IMR-90 (cell line): ENCODE data around the gene PLXNB3. TPM values are rescaled to one million over a fixed set of nuclear protein-coding genes. Genes with fewer than 3 reads are reported as not detected.

Experiments
- ATAC-seq: fragments of 200-7000 bp; cut with Tn5 transposase; 2 replicates; pipeline ENCODE4 v1.9.1; 2020; ENCODE audit warnings: low read depth, mild to moderate bottlenecking, moderate library complexity
- BruUV-seq: library from RNA; stranded (reverse); fragments of 400-500 nt; replicated peaks from 2 replicates; lab custom pipeline; 2021; lab: Mats Ljungman, UMichigan
- CTCF ChIA-PET: fragments of 300-600 bp; formaldehyde crosslinking; extraction: SDS; loops from one replicate; lab custom pipeline; 2021; ENCODE audit warnings: antibody characterized with exemption; lab: Yijun Ruan, JAX
- POLR2A ChIA-PET: fragments of 300-600 bp; sonication (Branson Sonifier 250); formaldehyde crosslinking; loops from one replicate; lab custom pipeline; 2022; ENCODE audit warnings: antibody characterized with exemption; ENCODE audit not compliant: unreplicated experiment; lab: Charles Lee
- DNase-seq: peaks from one replicate; pipeline ENCODE4 v3.0.0; 2013
- H2AFZ ChIP-seq: replicated peaks from 2 replicates; pipeline ENCODE3; 2013; ENCODE audit warnings: low read length, mild to moderate bottlenecking; ENCODE audit not compliant: poor library complexity
- H2AK5ac ChIP-seq: 2 replicates; pipeline ENCODE4 v1.6.1; 2013; ENCODE audit warnings: low read depth, low read length, inconsistent platforms
- H2AK9ac ChIP-seq: replicated peaks from 2 replicates; pipeline ENCODE3; 2013; ENCODE audit warnings: mild to moderate bottlenecking, low read depth, low read length, moderate library complexity; ENCODE audit not compliant: poor library complexity
- H2BK120ac ChIP-seq: 2 replicates; pipeline ENCODE4 v1.6.1; 2013; ENCODE audit warnings: low read depth, low read length, inconsistent platforms
- H2BK15ac ChIP-seq: 3 replicates; pipeline ENCODE4 v1.6.1; 2013; ENCODE audit warnings: low read depth, low read length, inconsistent platforms
- H2BK20ac ChIP-seq: 2 replicates; pipeline ENCODE4 v1.6.1; 2013; ENCODE audit warnings: low read depth, mild to moderate bottlenecking, inconsistent platforms, low read length, moderate library complexity
- H2BK5ac ChIP-seq: 2 replicates; pipeline ENCODE4 v1.6.1; 2013; ENCODE audit warnings: mild to moderate bottlenecking, low read depth, low read length, inconsistent platforms; ENCODE audit not compliant: poor library complexity, severe bottlenecking
- H3K14ac ChIP-seq: replicated peaks from 2 replicates; pipeline ENCODE4 v1.6.1; 2013; ENCODE audit warnings: low read depth, low read length, inconsistent platforms
- H3K18ac ChIP-seq: 2 replicates; pipeline ENCODE4 v1.6.1; 2013; ENCODE audit warnings: low read depth, low read length, control low read depth
- H3K23ac ChIP-seq: 2 replicates; pipeline ENCODE4 v1.6.1; 2013; ENCODE audit warnings: low read depth, low read length, inconsistent platforms
- H3K27ac ChIP-seq: 2 replicates; pipeline ENCODE4 v1.5.1; 2013; ENCODE audit warnings: mild to moderate bottlenecking, control low read depth, low read length; ENCODE audit not compliant: insufficient read depth
- H3K27me3 ChIP-seq: 2 replicates; pipeline ENCODE4 v1.6.1; 2013; ENCODE audit warnings: low read length; ENCODE audit not compliant: control insufficient read depth, insufficient read depth
- H3K36me3 ChIP-seq: 2 replicates; pipeline ENCODE4 v1.6.1; 2013; ENCODE audit warnings: low read length, mixed read lengths; ENCODE audit not compliant: control insufficient read depth, insufficient read depth
- H3K4ac ChIP-seq: 2 replicates; pipeline ENCODE4 v1.6.1; 2013; ENCODE audit warnings: low read depth, low read length, inconsistent platforms
- H3K4me1 ChIP-seq: 2 replicates; pipeline ENCODE4 v1.6.1; 2013; ENCODE audit warnings: low read length, mixed read lengths; ENCODE audit not compliant: control insufficient read depth, insufficient read depth
- H3K4me2 ChIP-seq: 2 replicates; pipeline ENCODE4 v1.6.1; 2013; ENCODE audit warnings: low read depth, mild to moderate bottlenecking, control low read depth, low read length, moderate library complexity
- H3K4me3 ChIP-seq: 2 replicates; pipeline ENCODE4 v1.5.1; 2013; ENCODE audit warnings: low read depth, mild to moderate bottlenecking, control low read depth, low read length, moderate library complexity; ENCODE audit not compliant: insufficient read depth
- H3K56ac ChIP-seq: 2 replicates; pipeline ENCODE4 v1.6.1; 2013; ENCODE audit warnings: low read length, inconsistent platforms; ENCODE audit not compliant: insufficient read depth; ENCODE audit errors: extremely low read depth
- H3K79me1 ChIP-seq, 2 experiments: 2 replicates each; pipeline ENCODE4 v1.6.1; 2013; ENCODE audit warnings: low read length in 2 of 2, inconsistent platforms in 1 of 2, low read depth in 1 of 2
- H3K9ac ChIP-seq: 2 replicates; pipeline ENCODE4 v1.6.1; 2013; ENCODE audit warnings: low read depth, low read length, control low read depth
- H3K9me1 ChIP-seq: 2 replicates; pipeline ENCODE4 v1.6.1; 2013; ENCODE audit warnings: low read length, inconsistent platforms; ENCODE audit not compliant: insufficient read depth
- H3K9me3 ChIP-seq: 2 replicates; pipeline ENCODE4 v1.6.1; 2013; ENCODE audit warnings: low read length; ENCODE audit not compliant: control insufficient read depth, insufficient read depth
- H4K20me1 ChIP-seq: 2 replicates; pipeline ENCODE4 v1.6.1; 2013; ENCODE audit warnings: low read length, inconsistent platforms; ENCODE audit not compliant: insufficient read depth
- H4K5ac ChIP-seq: 2 replicates; pipeline ENCODE4 v1.6.1; 2013; ENCODE audit warnings: mild to moderate bottlenecking, low read depth, low read length, control low read depth
- H4K8ac ChIP-seq, 2 experiments: 2 replicates each; pipeline ENCODE4 v1.6.1; 2013; ENCODE audit warnings: low read depth in 2 of 2, low read length in 2 of 2, control low read depth in 1 of 2, inconsistent platforms in 1 of 2
- H4K91ac ChIP-seq: 2 replicates; pipeline ENCODE4 v1.6.1; 2013; ENCODE audit warnings: low read depth, low read length, inconsistent platforms; ENCODE audit not compliant: insufficient read depth
- BHLHE40 ChIP-seq: fragments of 150-350 bp; IDR thresholded peaks from 2 replicates; pipeline ENCODE4 v1.6.1; 2016; ENCODE audit warnings: mild to moderate bottlenecking, low read depth, low read length
- CEBPB ChIP-seq: IDR thresholded peaks from 2 replicates; pipeline ENCODE4 v1.6.1; 2012; ENCODE audit warnings: low read depth, low read length, improper control_type of control experiment
- CTCF ChIP-seq: conservative IDR thresholded peaks from 2 replicates; pipeline ENCODE4 v1.5.1; 2012; ENCODE audit warnings: mild to moderate bottlenecking, low read depth, low read length, improper control_type of control experiment
- ELK1 ChIP-seq: fragments of 150-350 bp; IDR thresholded peaks from 2 replicates; pipeline ENCODE4 v1.6.1; 2016; ENCODE audit warnings: low read depth, mild to moderate bottlenecking, low read length, moderate library complexity, borderline replicate concordance
- FOS ChIP-seq: fragments of 150-350 bp; IDR thresholded peaks from 2 replicates; pipeline ENCODE4 v1.6.1; 2016; ENCODE audit warnings: low read depth, low read length
- MAFK ChIP-seq: IDR thresholded peaks from 2 replicates; pipeline ENCODE4 v1.6.1; 2012; ENCODE audit warnings: low read depth, low read length, improper control_type of control experiment
- MAZ ChIP-seq: IDR thresholded peaks from 2 replicates; pipeline ENCODE4 v1.6.1; 2012; ENCODE audit warnings: low read depth, mild to moderate bottlenecking, low read length, improper control_type of control experiment, moderate library complexity, borderline replicate concordance
- MXI1 ChIP-seq: IDR thresholded peaks from 2 replicates; pipeline ENCODE4 v1.6.1; 2012; ENCODE audit warnings: low read depth, mild to moderate bottlenecking, low read length, moderate library complexity, borderline replicate concordance
- NFE2L2 ChIP-seq: fragments of 150-350 bp; IDR thresholded peaks from 2 replicates; pipeline ENCODE4 v1.6.1; 2016; ENCODE audit warnings: low read depth, mild to moderate bottlenecking, low read length
- POLR2A ChIP-seq: IDR thresholded peaks from 2 replicates; pipeline ENCODE4 v1.6.1; 2012; ENCODE audit warnings: mild to moderate bottlenecking, low read depth, low read length
- RCOR1 ChIP-seq: IDR thresholded peaks from 2 replicates; pipeline ENCODE4 v1.6.1; 2012; ENCODE audit warnings: mild to moderate bottlenecking, low read length, improper control_type of control experiment; ENCODE audit not compliant: insufficient replicate concordance
- RFX5 ChIP-seq: IDR thresholded peaks from 2 replicates; pipeline ENCODE4 v1.8.0; 2012; ENCODE audit warnings: low read depth, mild to moderate bottlenecking, low read length, moderate library complexity
- SMC3 ChIP-seq: fragments of 150-350 bp; IDR thresholded peaks from 2 replicates; pipeline ENCODE4 v1.6.1; 2016; ENCODE audit warnings: low read depth, mild to moderate bottlenecking, antibody characterized with exemption, low read length, moderate library complexity
- USF2 ChIP-seq: fragments of 150-350 bp; IDR thresholded peaks from 2 replicates; pipeline ENCODE4 v1.6.1; 2017; ENCODE audit warnings: mild to moderate bottlenecking, antibody characterized with exemption, low read length, low read depth
- WGBS, 2 experiments: methylation state at CpG; one replicate each; pipeline versions ENCODE4 v1.1.5 to v1.1.7; 2013; ENCODE audit warnings: missing lambda C conversion rate in 2 of 2; ENCODE audit not compliant: insufficient read length in 1 of 2; ENCODE audit errors: extremely low coverage in 2 of 2; 5-methylcytosine and 5-hydroxymethylcytosine counted together
- dilution Hi-C: fragments of 300-500 bp; cut with HindIII; formaldehyde crosslinking; loops from one replicate; pipeline ENCODE4 v1.14.3; 2018; ENCODE audit warnings: low sequenced_read_pairs; ENCODE audit not compliant: unreplicated experiment
- in situ Hi-C: fragments of 300-500 bp; cut with MboI; formaldehyde crosslinking; loops from 3 replicates; pipeline ENCODE4 v1.14.3; 2019; ENCODE audit warnings: low sequenced_read_pairs, inconsistent platforms, mixed read lengths
- intact Hi-C: fragments of 100-400 bp; cut with micrococcal nuclease; formaldehyde crosslinking; loops from 2 replicates; pipeline ENCODE4 v1.10.0; 2022
- polyA plus RNA-seq, 3 experiments: library from polyadenylated mRNA; depleted of rRNA; stranded (reverse); fragments of >200 nt; gene quantifications; 2 replicates each; pipeline ENCODE4 v1.2.3, GENCODE V29; 2012; ENCODE audit warnings: low replicate concordance in 1 of 3
- total RNA-seq: library from RNA; depleted of rRNA; stranded (reverse); fragments of >200 nt; gene quantifications from 2 replicates; pipeline ENCODE4 v1.2.3, GENCODE V29; 2012

Gene PLXNB3
- total and polyA plus RNA-seq, 2 of the 4 experiments (the other 2 are of a cell fraction), result 0.36 to 22.3 TPM

- H3K9me1 ChIP-seq, result no peaks in the 10 kb centered on the region
- no peak overlapping the region for H3K27ac ChIP-seq
- H4K20me1 ChIP-seq, result no peaks in the 10 kb centered on the region
- TF ChIP-seq CEBPB (no peak), ELK1 (no peak), RCOR1 (no peak), POLR2A (no peak), NFE2L2 (no peak), MAFK (no peak), CTCF (no peak), RFX5 (no peak), MAZ (no peak), BHLHE40 (no peak), FOS (no peak), USF2 (no peak), SMC3 (no peak), MXI1 (no peak)
- H3K14ac ChIP-seq, result no peak overlapping the region
- dilution Hi-C loops, result no loop called here
- no peak overlapping the region for H2AK5ac ChIP-seq
- H3K27me3 ChIP-seq, result no peaks in the 10 kb centered on the region
- H4K5ac ChIP-seq, result no peak overlapping the region
- in situ Hi-C loops, result no loop called here
- no peak overlapping the region for H3K56ac ChIP-seq
- no peaks in the 10 kb centered on the region for H3K4me1 ChIP-seq
- no peak overlapping the region for H3K4me3 ChIP-seq
- no peak overlapping the region for H3K23ac ChIP-seq
- no peak overlapping the region for H3K18ac ChIP-seq
- H2BK120ac ChIP-seq, result no peak overlapping the region
- H4K8ac ChIP-seq, result no peak overlapping the region
- intact Hi-C loops, result no loop called here
- no peaks in the 10 kb centered on the region for H3K79me1 ChIP-seq
- H2AK9ac ChIP-seq, result no peak overlapping the region
- no peak overlapping the region for H3K4ac ChIP-seq
- 78% methylated on average over 17 of the region's 42 CpGs; no CpG with 5 or more reads in 1 of the 2 experiments for WGBS, 2 experiments
- peaks cover 4% of the 10 kb centered on the region; the same call in 1 of the 2 replicates for H3K36me3 ChIP-seq
- H2BK5ac ChIP-seq, result no peak overlapping the region
- no TSS peak for BruUV-seq
- H2BK15ac ChIP-seq, result no peak overlapping the region
- POLR2A ChIA-PET, result no interaction called here
- DNase-seq (no peak), ATAC-seq (no peak)
- no peak overlapping the region for H3K9ac ChIP-seq
- no peak overlapping the region for H2BK20ac ChIP-seq
- H3K9me3 ChIP-seq, result no peaks in the 10 kb centered on the region; the same call in 1 of the 2 replicates
- H3K4me2 ChIP-seq, result no peak overlapping the region
- no peak overlapping the region for H4K91ac ChIP-seq
- H2AFZ ChIP-seq, result peak overlapping the region; percentile 11
- CTCF ChIA-PET, result no interaction called here
These were observed 11.5 kb downstream of the PLXNB3 start for GRCh38 chrX:153775293-153776119.
